IgD-negative memory B cell (primary cell): Measurements from ENCODE around the gene LMTK2. TPM values are rescaled to one million over a fixed set of nuclear protein-coding genes. Genes with fewer than 3 reads are reported as not detected.

ENCODE experiments used
- polyA plus RNA-seq: library from polyadenylated mRNA; unstranded; fragments of 300-500 nt; fragmentation: Illumina TruSeq; gene quantifications from one replicate; pipeline ENCODE4 v1.2.3, GENCODE V29; 2021

LMTK2 gene
- polyA plus RNA-seq, 1 donor from 2014 or later = 1.6 TPM

Other genes starting within 250 kb of the LMTK2 start
- gene ASNS, start 234.5 kb upstream of the LMTK2 start, polyA plus RNA-seq = 18.1 TPM
- not detected for gene OCM2, start 116.7 kb upstream of the LMTK2 start, polyA plus RNA-seq
- 5.3 TPM for gene BHLHA15, start 104.6 kb downstream of the LMTK2 start, polyA plus RNA-seq
- gene TECPR1, start 145.4 kb downstream of the LMTK2 start, polyA plus RNA-seq = 28.8 TPM
- 16.6 TPM for gene BRI3, start 174.8 kb downstream of the LMTK2 start, polyA plus RNA-seq